ENCODE data around the gene TEKT2. TPM values are rescaled to one million over a fixed set of nuclear protein-coding genes. Genes with fewer than 3 reads are reported as not detected.

The TEKT2 gene
- polyA plus RNA-seq, 1 donor = 0.24 TPM

- no peak for DNase-seq (ENCODE audit: low read depth)
These were observed 44.4 kb downstream of the TEKT2 start for GRCh38 chr1:36128126-36128904.

- DNase-seq (ENCODE audit: low read depth) = no peak
These were observed 45.0 kb downstream of the TEKT2 start for GRCh38 chr1:36128905-36129206.

- DNase-seq (ENCODE audit: low read depth) = no peak
These were observed 48.1 kb downstream of the TEKT2 start for GRCh38 chr1:36132029-36132428.

- DNase-seq (ENCODE audit: low read depth) = no peak
These were observed 49.6 kb downstream of the TEKT2 start for GRCh38 chr1:36133484-36133883.

GRCh38 chr1:36134031-36134430, 50.1 kb downstream of the TEKT2 start:
- DNase-seq (ENCODE audit: low read depth) = no peak

GRCh38 chr1:36134505-36135329, 50.8 kb downstream of the TEKT2 start:
- DNase-seq (ENCODE audit: low read depth) = no peak

- DNase-seq (ENCODE audit: low read depth) = no peak
These were observed 51.4 kb downstream of the TEKT2 start for GRCh38 chr1:36135330-36135667.

GRCh38 chr1:36135796-36136195, 51.9 kb downstream of the TEKT2 start:
- DNase-seq (ENCODE audit: low read depth) = no peak

- no peak for DNase-seq (ENCODE audit: low read depth)
These were observed 52.6 kb downstream of the TEKT2 start for GRCh38 chr1:36136535-36136934.

GRCh38 chr1:36137226-36137625, 53.3 kb downstream of the TEKT2 start:
- no peak for DNase-seq (ENCODE audit: low read depth)

- DNase-seq (ENCODE audit: low read depth) = no peak
These were observed 53.9 kb downstream of the TEKT2 start for GRCh38 chr1:36137776-36138175.

Other genes starting within 250 kb of the TEKT2 start
- 8.4 TPM for gene AGO1, start 200.9 kb upstream of the TEKT2 start, polyA plus RNA-seq (ENCODE audit: insufficient read length)
- 8.6 TPM for gene AGO3, start 153.0 kb upstream of the TEKT2 start, polyA plus RNA-seq (ENCODE audit: insufficient read length)
- gene ADPRS, start 4.8 kb downstream of the TEKT2 start, polyA plus RNA-seq (ENCODE audit: insufficient read length) = 24.5 TPM
- 8.9 TPM for gene COL8A2, start 41.1 kb downstream of the TEKT2 start, polyA plus RNA-seq (ENCODE audit: insufficient read length)
- 31.9 TPM for gene TRAPPC3, start 65.4 kb downstream of the TEKT2 start, polyA plus RNA-seq (ENCODE audit: insufficient read length)
- gene MAP7D1, start 72.1 kb downstream of the TEKT2 start, polyA plus RNA-seq (ENCODE audit: insufficient read length) = 148 TPM
- gene THRAP3, start 140.3 kb downstream of the TEKT2 start, polyA plus RNA-seq (ENCODE audit: insufficient read length) = 91.2 TPM
- 2.8 TPM for gene SH3D21, start 222.3 kb downstream of the TEKT2 start, polyA plus RNA-seq (ENCODE audit: insufficient read length)
- gene EVA1B, start 239.6 kb downstream of the TEKT2 start, polyA plus RNA-seq (ENCODE audit: insufficient read length) = 29.6 TPM